Measurements from ENCODE around the gene CHID1. TPM values are rescaled to one million over a fixed set of nuclear protein-coding genes. Genes with fewer than 3 reads are reported as not detected.

Gene CHID1
- total and polyA plus RNA-seq, 2 donors (not counting 1 experiment from before 2014, with no cell fraction given), result 31.0 to 68.1 TPM

GRCh38 chr11:849104-849824 is 61.3 kb downstream of the CHID1 start:
- Histone ChIP-seq H3K4me2 (replicated peaks; ENCODE audit: low read depth, low read length, poor library complexity, severe bottlenecking) (peak overlapping the region; percentile 96), H3K27ac (ENCODE audit: low read length in 2 of 2) (no peak overlapping the region), H2AFZ (ENCODE audit: insufficient read depth, low read depth, low read length, poor library complexity, severe bottlenecking) (peak overlapping the region; percentile 76), H3K36me3 (replicated peaks in 1 of 2; ENCODE audit: control extremely low read depth in 1 of 2, control insufficient read depth in 1 of 2, extremely low read depth in 1 of 2, insufficient read depth in 2 of 2, low read length in 1 of 2) (no peaks in the 10 kb centered on the region), H4K20me1 (ENCODE audit: control insufficient read depth, insufficient read depth, low read length, poor library complexity, severe bottlenecking) (peaks cover 8% of the 10 kb centered on the region), H3K27me3 (replicated peaks in 1 of 4; ENCODE audit: control extremely low read depth in 1 of 4, control insufficient read depth in 3 of 4, insufficient read depth in 4 of 4, low read length in 3 of 4) (peaks cover 0 to 36% (median 6%) of the 10 kb centered on the region in 4 experiments), H3K79me2 (ENCODE audit: control insufficient read depth, insufficient read depth, low read length) (no peaks in the 10 kb centered on the region), H3K4me3 (ENCODE audit: control extremely low read depth in 1 of 5, extremely low read depth in 1 of 5, insufficient read depth in 1 of 5, low read depth in 2 of 5, low read length in 4 of 5) (peak overlapping the region in 4 of 5 experiments; percentile 32 to 82 (median 52)), H3K4me1 (ENCODE audit: control insufficient read depth in 2 of 2, insufficient read depth in 2 of 2, low read length in 2 of 2) (peaks cover 17 to 23% of the 10 kb centered on the region in 2 donors), H3K9me3 (ENCODE audit: control extremely low read depth in 1 of 3, control insufficient read depth in 2 of 3, insufficient read depth in 1 of 3, low read length in 2 of 3) (no peaks in the 10 kb centered on the region), H3K9ac (ENCODE audit: low read length) (peak overlapping the region; percentile 63)
- Mint-ChIP-seq H3K4me3 (peak overlapping the region; percentile 80), H3K9me3 (ENCODE audit: insufficient read depth) (no peaks in the 10 kb centered on the region), H3K4me1 (peaks cover 11% of the 10 kb centered on the region), H3K27ac (no peak overlapping the region), H3K27me3 (peaks cover 3% of the 10 kb centered on the region)
- intact Hi-C loops (cut with micrococcal nuclease), result no loop called here
- CTCF ChIA-PET, result interaction anchor here (1.1 to 3.1 kb wide), 4 partner anchors 19 to 201 kb away, joined by 3 to 26 read pairs (median 3); no protein-coding TSS in a partner anchor
- peak; percentile 65 for DNase-seq
- 4% methylated on average over 68 of the region's 71 CpGs for whole genome bisulfite sequencing (ENCODE audit: insufficient coverage)
- POLR2A ChIA-PET, result interaction anchor here (0.6 kb wide), 1 partner anchor 1533 kb away, joined by 3 read pairs; no protein-coding TSS in a partner anchor
- no peak for TF ChIP-seq CTCF (IDR thresholded peaks at IDR 0.05)
- TF ChIP-seq EZH2 (IDR thresholded peaks at IDR 0.05; ENCODE audit: borderline replicate concordance, insufficient read depth, low read depth, low read length, poor library complexity, severe bottlenecking), result no peak
- ATAC-seq (ENCODE audit: low read depth), result peak; percentile 58
